T-helper 17 cell (primary cell): ENCODE measurements around the gene NRG2. TPM values are rescaled to one million over a fixed set of nuclear protein-coding genes. Genes with fewer than 3 reads are reported as not detected.

Source experiments
- ATAC-seq: fragments of 150-1000 bp; cut with Tn5 transposase; 2 replicates; pipeline ENCODE4 v1.10.0; 2021; ENCODE audit warnings: mild to moderate bottlenecking, moderate library complexity
- DNase-seq, 3 donors: peaks; one replicate each; pipeline versions ENCODE4 v3.0.0 to v3.0.0-alpha.2; 2020 to 2021
- H3K9me3 ChIP-seq: one replicate; pipeline ENCODE4 v1.7.0; 2013; ENCODE audit warnings: low read length, mild to moderate bottlenecking; ENCODE audit not compliant: control insufficient read depth, poor library complexity, severe bottlenecking
- H3K27ac Mint-ChIP-seq: one replicate; pipeline ENCODE4 v1.8.0; 2022; ENCODE audit warnings: mild to moderate bottlenecking, moderate library complexity, mixed read lengths
- H3K27me3 Mint-ChIP-seq: one replicate; pipeline ENCODE4 v1.8.0; 2022; ENCODE audit warnings: mixed read lengths
- H3K36me3 Mint-ChIP-seq: one replicate; pipeline ENCODE4 v1.8.0; 2022; ENCODE audit warnings: low read depth, mixed read lengths
- H3K4me1 Mint-ChIP-seq: one replicate; pipeline ENCODE4 v1.8.0; 2022; ENCODE audit warnings: mild to moderate bottlenecking, mixed read lengths
- H3K4me3 Mint-ChIP-seq: one replicate; pipeline ENCODE4 v1.8.0; 2022; ENCODE audit warnings: mild to moderate bottlenecking, moderate library complexity, mixed read lengths
- total RNA-seq, 4 donors: library from RNA in 2 of 4; stranded (reverse) in 2 of 4; gene quantifications; one replicate each; pipeline ENCODE4 v1.2.3 and lab custom pipeline; 2022 to 2026

The NRG2 gene
- total RNA-seq, 2 donors from 2014 or later: 0.08 TPM; not detected in 1

DNA sequence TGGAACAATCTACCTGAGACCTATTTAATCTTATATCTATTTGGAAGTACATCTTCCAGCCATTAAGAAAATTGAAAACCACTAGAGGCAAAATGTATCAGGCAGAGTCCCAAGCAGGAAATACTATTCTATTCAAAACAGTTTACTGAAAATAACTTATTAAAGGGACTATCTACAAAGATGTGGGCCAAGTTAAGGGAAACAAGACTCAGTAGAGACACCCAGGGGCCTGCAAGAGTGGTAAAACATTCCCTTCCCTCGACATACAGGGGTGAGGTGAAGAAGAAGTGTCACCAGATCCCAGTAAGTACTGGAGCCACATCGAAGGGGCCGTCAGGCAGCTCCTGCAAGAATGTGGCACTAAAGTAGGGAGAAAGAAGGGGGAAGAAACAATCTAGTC is 12.1 kb upstream of the NRG2 start:
- H3K9me3 ChIP-seq: no peaks in the 10 kb centered on the region
- H3K4me1 Mint-ChIP-seq: no peaks in the 10 kb centered on the region
- peaks cover 16% of the 10 kb centered on the region for H3K27me3 Mint-ChIP-seq
- H3K36me3 Mint-ChIP-seq: no peaks in the 10 kb centered on the region
- ATAC-seq: no peak
- no peak overlapping the region for H3K27ac Mint-ChIP-seq
- DNase-seq: no peak
- no peak overlapping the region for H3K4me3 Mint-ChIP-seq

DNA sequence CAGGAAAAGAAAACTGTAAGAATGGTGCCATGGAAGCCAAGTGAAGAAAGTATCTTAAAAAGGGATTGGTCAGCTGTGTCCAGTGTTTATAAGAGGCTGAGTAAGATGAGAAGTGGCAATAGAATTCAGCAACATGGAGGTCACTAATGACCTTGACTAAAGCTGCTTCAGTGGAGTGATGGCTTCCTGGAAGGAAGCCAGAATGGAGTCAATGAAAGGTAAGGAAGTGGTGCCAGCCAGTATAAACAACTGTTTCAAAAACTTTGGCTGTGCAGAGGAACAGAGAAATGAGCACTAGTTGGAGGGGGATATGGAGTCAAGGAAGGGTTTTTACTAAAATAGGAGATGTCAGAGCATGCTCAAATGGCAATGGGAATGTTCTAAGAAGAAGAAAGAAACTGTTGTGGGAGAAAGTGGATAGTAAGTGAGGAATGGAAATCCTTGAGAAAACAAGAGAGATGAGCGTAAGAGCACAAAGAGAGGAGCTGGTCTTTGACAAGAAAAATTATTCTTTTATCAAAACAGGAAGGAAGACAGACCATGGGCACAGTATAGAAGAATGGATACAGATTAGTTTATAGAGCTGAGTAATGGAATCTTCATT is 11.1 kb upstream of the NRG2 start:
- H3K36me3 Mint-ChIP-seq: no peaks in the 10 kb centered on the region
- H3K4me3 Mint-ChIP-seq: no peak overlapping the region
- peaks cover 26% of the 10 kb centered on the region for H3K27me3 Mint-ChIP-seq
- DNase-seq (no peak), ATAC-seq (no peak)
- no peaks in the 10 kb centered on the region for H3K4me1 Mint-ChIP-seq
- no peak overlapping the region for H3K27ac Mint-ChIP-seq
- no peaks in the 10 kb centered on the region for H3K9me3 ChIP-seq

DNA sequence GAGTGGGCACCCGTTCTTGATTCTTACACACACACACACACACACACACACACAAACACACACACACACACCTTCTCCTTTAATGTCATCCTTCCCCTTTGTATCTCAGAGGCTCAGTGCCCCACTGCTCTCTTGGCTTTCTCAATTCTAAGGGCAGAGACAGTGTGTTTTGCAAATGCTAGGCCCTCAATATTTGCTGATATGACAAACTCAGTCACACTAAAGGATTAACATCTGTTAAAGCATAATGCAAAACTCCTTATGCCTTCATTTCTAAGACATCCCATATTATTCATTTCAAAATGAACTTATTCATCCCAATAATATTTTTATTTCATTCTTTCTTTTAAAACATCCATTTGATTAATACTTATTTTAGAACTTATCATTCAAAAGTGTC is 8.9 kb upstream of the NRG2 start:
- H3K36me3 Mint-ChIP-seq: peaks cover 4% of the 10 kb centered on the region
- no peaks in the 10 kb centered on the region for H3K4me1 Mint-ChIP-seq
- H3K9me3 ChIP-seq: no peaks in the 10 kb centered on the region
- no peak overlapping the region for H3K27ac Mint-ChIP-seq
- H3K27me3 Mint-ChIP-seq: peaks cover 34% of the 10 kb centered on the region
- no peak overlapping the region for H3K4me3 Mint-ChIP-seq
- DNase-seq (no peak), ATAC-seq (no peak)

DNA sequence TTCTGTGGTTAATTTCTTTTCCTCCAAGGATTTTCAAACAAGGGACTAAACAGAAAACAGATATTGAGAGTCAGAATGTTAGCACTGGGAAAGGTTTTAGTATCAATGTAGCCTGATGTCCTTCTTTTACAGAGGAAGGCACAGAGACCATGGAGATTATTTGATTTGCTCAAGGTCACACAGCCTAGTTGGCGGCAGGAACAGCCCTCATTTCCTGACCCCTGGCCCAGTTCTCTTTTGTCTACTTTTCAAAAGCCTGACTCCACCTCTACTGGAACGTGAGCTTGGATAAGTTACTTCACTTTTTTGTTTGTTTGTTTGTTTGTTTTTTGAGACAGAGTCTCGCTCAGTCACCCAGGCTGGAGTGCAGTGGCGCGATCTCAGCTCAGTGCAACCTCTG is 6.6 kb upstream of the NRG2 start:
- peaks cover 9% of the 10 kb centered on the region for H3K36me3 Mint-ChIP-seq

DNA sequence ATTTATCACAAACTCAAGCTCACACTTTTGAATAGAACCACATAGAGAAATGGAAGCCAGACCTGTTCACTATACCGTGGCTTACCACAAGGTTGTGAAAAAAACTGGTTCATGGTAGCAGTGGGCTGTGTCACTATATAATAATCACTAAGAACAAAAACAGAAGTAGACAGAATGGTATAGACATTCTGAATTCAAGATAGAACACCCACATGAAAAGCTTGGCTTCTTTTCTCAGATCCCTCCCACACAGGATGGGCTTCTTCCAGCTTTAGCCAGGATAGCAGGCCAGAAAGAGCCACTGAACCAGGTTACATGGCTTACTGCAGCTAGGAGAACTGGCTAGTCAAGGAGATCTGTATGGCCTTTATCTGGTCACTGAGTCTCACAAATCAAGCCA is 6.1 kb upstream of the NRG2 start:
- H3K9me3 ChIP-seq: no peaks in the 10 kb centered on the region
- H3K27me3 Mint-ChIP-seq: peaks cover 38% of the 10 kb centered on the region
- H3K36me3 Mint-ChIP-seq: peaks cover 13% of the 10 kb centered on the region
- no peak overlapping the region for H3K4me3 Mint-ChIP-seq
- DNase-seq: no peak
- peaks cover 3% of the 10 kb centered on the region for H3K4me1 Mint-ChIP-seq
- no peak overlapping the region for H3K27ac Mint-ChIP-seq
- ATAC-seq: no peak

More for the DNA sequence above, 6.6 kb upstream of the NRG2 start:
- H3K27ac Mint-ChIP-seq: no peak overlapping the region
- ATAC-seq (no peak), DNase-seq (no peak)
- no peaks in the 10 kb centered on the region for H3K4me1 Mint-ChIP-seq
- no peaks in the 10 kb centered on the region for H3K9me3 ChIP-seq
- no peak overlapping the region for H3K4me3 Mint-ChIP-seq
- H3K27me3 Mint-ChIP-seq: peaks cover 33% of the 10 kb centered on the region

DNA sequence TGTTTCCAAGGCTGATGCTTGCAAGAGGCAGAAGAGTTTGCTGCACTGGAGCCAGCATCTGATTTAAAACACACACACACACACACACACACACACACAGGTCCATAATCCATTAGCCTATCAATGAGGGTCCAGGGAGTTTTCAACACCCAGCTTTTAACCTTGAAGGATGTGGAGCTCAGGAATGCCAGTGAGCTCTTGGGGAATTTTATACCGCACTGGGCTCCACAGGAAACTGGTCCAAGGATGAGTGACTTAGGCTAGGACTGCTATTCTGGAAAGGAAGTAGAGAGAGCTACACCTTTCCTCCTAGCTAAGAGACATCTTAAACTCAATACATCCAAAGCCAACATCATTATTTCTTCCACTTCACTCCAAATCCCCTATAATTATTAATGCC is 942 bp upstream of the NRG2 start:
- peak overlapping the region; percentile 89 for H3K4me3 Mint-ChIP-seq
- ATAC-seq (no peak), DNase-seq (no peak)
- peaks cover 60% of the 10 kb centered on the region for H3K27me3 Mint-ChIP-seq
- H3K36me3 Mint-ChIP-seq: peaks cover 17% of the 10 kb centered on the region
- peaks cover 13% of the 10 kb centered on the region for H3K4me1 Mint-ChIP-seq
- H3K27ac Mint-ChIP-seq: no peak overlapping the region
- no peaks in the 10 kb centered on the region for H3K9me3 ChIP-seq

DNA sequence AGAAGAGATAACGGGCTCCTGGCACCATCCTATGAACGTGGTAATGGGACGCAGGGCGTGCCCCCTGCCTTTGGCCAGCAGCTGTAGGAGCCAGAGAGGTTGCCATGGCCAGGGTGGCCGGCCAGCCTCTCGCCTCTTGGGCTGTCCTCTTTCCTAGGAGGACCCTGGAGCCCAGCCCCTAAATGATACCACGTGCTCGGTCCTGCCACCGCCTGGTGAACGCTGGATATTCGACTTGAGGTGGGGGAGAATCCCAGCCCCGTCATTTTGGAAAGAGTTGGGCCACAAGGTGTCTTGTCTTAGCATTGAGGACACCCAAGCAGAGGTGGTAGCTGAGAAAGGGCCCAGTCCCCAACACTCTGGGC is 391 bp upstream of the NRG2 start:
- ATAC-seq: peak; percentile 5
- no peaks in the 10 kb centered on the region for H3K9me3 ChIP-seq
- Mint-ChIP-seq H3K27me3 (peaks cover 59% of the 10 kb centered on the region), H3K36me3 (peaks cover 13% of the 10 kb centered on the region), H3K4me3 (peak overlapping the region; percentile 89), H3K27ac (no peak overlapping the region), H3K4me1 (peaks cover 14% of the 10 kb centered on the region)
- DNase-seq: peak in 1 of 3 donors; percentile 4

DNA sequence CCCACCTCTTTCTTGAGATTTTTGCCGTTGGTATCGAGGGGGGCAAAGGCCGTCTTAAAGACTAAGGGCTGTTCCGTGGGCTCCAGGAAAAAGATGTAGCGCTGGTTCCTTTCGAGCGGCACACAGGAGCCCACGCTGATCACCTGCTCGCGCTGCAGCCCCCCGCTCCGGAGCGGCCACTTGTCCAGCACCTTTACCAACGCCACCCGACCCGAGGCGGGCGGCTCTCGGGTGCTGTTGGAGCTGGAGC is 781 bp downstream of the NRG2 start:
- H3K9me3 ChIP-seq: no peaks in the 10 kb centered on the region
- ATAC-seq (no peak), DNase-seq (no peak)
- H3K27me3 Mint-ChIP-seq: peaks cover 65% of the 10 kb centered on the region
- H3K4me1 Mint-ChIP-seq: peaks cover 16% of the 10 kb centered on the region
- peaks cover 13% of the 10 kb centered on the region for H3K36me3 Mint-ChIP-seq
- H3K4me3 Mint-ChIP-seq: peak overlapping the region; percentile 89
- no peak overlapping the region for H3K27ac Mint-ChIP-seq

DNA sequence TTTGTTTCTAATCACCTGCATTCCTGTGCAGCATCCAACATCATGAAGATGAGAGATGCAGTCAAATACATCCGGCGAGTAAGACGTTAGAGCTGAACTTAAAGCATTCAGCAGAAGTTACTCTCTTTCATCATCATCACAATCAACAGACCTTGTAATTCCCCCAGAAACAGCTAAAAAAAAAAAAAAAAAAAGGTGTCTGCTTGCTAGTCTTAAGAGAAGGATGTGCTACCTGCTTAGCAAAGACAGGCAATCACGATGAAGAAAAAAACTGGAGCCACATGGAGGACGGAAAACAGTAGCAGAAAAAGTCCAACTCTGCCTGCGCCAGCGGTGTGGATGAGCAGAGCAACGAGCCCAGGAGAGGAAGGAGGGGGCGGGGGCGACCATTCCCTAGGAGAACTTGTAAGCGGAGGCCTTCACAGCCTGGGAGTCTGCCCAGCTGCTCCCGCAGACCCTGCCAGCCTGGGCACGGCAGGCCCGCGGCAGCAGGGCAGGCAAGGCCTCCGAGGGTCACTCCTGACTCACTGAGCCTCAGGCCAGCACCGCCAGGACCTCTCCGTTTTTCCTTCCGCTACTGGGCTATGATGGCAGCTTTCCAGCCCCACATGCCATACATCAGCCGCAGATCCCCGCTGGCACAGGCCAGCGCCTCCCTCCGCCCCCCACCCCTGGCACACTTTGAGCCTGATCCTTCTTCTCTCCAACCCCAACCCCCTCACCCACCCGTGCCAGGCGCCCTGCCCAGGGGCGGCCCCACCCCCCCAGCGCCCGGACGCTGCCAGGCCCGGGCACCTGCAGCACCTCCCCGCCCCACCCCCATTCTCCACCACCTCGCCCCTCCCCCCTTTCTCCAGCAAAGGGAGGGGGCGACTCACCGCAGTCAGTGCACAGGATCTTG is 1.4 kb downstream of the NRG2 start:
- peak overlapping the region; percentile 89 for H3K4me3 Mint-ChIP-seq
- peaks cover 13% of the 10 kb centered on the region for H3K36me3 Mint-ChIP-seq
- DNase-seq (no peak), ATAC-seq (no peak)
- no peak overlapping the region for H3K27ac Mint-ChIP-seq
- peaks cover 16% of the 10 kb centered on the region for H3K4me1 Mint-ChIP-seq
- H3K9me3 ChIP-seq: no peaks in the 10 kb centered on the region
- H3K27me3 Mint-ChIP-seq: peaks cover 71% of the 10 kb centered on the region

DNA sequence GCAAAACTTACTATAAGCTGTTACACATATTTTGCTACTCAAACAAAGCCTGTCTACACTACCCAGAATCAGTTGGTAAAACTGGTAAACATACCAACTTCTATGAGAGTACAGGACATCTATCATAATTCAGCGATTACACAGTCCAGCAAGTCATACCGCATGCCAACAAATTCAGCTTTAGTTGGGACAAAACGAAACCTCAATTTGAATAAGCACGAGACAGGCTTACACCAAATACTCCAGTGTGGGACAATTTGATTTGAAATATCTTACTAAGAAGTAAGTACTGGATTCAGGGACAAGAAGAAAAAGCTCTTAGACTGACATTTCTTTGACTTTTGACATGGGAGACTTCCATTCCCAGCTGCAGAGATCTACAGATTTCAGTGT is 2.0 kb downstream of the NRG2 start:
- Mint-ChIP-seq H3K36me3 (peaks cover 13% of the 10 kb centered on the region), H3K27ac (no peak overlapping the region), H3K27me3 (peaks cover 77% of the 10 kb centered on the region), H3K4me3 (peak overlapping the region; percentile 89), H3K4me1 (peaks cover 16% of the 10 kb centered on the region)
- ATAC-seq (no peak), DNase-seq (no peak)
- H3K9me3 ChIP-seq: no peaks in the 10 kb centered on the region

DNA sequence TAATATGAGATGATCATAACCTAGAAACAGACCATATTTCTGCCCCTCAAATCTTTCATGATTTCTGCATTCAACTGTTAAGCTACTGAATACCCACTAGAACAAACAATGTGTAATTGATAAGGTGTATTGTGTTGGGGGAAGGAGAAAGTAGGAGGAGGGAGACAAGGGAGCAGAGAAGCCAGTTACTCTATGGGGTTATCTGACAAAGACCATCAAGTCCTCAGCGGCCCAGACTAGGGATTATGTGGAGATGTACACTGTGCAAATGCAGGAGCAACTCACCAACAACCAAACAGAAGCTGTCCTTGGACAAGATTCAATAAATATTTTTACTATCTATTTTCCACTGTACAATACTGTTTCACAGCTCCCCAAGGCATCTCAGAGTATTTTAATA is 2.7 kb downstream of the NRG2 start:
- peaks cover 16% of the 10 kb centered on the region for H3K4me1 Mint-ChIP-seq
- no peak overlapping the region for H3K4me3 Mint-ChIP-seq
- no peaks in the 10 kb centered on the region for H3K9me3 ChIP-seq
- peaks cover 11% of the 10 kb centered on the region for H3K36me3 Mint-ChIP-seq
- DNase-seq: no peak
- peaks cover 78% of the 10 kb centered on the region for H3K27me3 Mint-ChIP-seq
- H3K27ac Mint-ChIP-seq: no peak overlapping the region
- ATAC-seq: no peak

DNA sequence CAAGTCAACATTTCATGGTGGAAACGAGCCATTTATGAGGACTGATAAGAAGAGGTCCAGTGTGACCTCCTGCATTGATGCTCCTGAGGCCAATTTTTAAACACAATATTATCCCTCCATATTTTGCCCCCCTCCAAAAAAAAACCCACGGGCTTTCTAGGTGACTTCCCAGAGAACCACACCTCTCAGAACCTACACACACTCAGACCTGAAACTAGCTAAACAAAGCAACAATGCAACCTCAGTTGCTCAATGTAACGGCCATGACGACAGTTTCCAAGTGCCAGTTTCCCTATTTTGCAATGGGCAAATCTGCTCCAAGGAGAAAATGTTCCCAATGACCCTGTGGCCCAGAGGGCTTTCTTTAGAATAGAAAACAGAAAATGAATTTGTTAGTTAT is 3.5 kb downstream of the NRG2 start:
- H3K27ac Mint-ChIP-seq: no peak overlapping the region
- H3K36me3 Mint-ChIP-seq: peaks cover 10% of the 10 kb centered on the region
- DNase-seq (no peak), ATAC-seq (no peak)
- H3K4me3 Mint-ChIP-seq: no peak overlapping the region
- peaks cover 16% of the 10 kb centered on the region for H3K4me1 Mint-ChIP-seq
- peaks cover 78% of the 10 kb centered on the region for H3K27me3 Mint-ChIP-seq
- H3K9me3 ChIP-seq: no peaks in the 10 kb centered on the region

DNA sequence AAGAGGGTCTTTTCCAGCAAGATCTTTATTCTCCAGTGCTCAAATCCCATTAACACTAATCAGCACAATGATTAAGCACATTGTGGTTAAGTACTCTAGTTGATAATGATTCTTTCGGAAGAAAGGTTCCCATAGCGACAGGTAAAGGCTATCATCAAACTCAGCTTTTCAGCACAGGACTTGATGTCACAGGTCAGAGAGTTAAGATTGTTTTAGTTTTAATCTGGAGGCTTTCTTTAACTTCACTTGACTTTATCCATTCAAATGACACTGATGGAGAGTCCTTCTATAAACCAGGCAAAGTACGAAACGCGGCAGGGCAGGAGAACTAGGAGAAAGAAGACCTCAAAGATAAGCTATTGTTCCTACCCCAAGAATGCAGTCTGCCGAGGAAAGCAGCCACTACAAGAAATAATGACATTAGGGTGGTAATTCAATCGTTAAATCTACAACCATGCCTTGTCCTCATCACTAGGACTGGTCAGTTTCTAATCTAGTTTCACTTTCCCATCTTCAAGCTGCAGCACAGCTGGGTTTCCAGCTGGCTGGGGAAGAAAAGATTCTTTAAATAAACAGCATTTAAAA is 4.6 kb downstream of the NRG2 start:
- peaks cover 11% of the 10 kb centered on the region for H3K4me1 Mint-ChIP-seq
- H3K9me3 ChIP-seq: no peaks in the 10 kb centered on the region
- no peak overlapping the region for H3K27ac Mint-ChIP-seq
- ATAC-seq (no peak), DNase-seq (no peak)
- peaks cover 6% of the 10 kb centered on the region for H3K36me3 Mint-ChIP-seq
- H3K27me3 Mint-ChIP-seq: peaks cover 70% of the 10 kb centered on the region
- peak overlapping the region; percentile 31 for H3K4me3 Mint-ChIP-seq

DNA sequence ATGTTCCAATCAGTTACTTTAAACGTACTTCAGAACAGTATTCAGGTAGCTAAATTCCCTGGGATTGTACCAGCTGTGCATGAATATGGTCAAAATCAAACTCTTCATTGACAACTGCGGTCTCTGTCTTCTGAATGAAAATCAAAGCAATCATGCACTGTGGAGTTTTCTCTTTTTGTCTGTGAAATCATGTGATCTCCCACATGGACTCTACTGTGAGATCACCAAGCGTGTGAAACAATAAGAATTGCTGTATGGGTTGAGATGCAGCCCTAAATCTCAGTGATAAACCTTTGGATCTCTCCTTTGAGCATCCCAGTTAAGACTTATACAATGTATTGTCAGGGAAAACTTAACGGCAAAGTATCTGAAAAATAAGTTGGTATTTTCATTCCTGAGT is 6.1 kb downstream of the NRG2 start:
- Mint-ChIP-seq H3K4me3 (no peak overlapping the region), H3K36me3 (peaks cover 6% of the 10 kb centered on the region), H3K4me1 (peaks cover 11% of the 10 kb centered on the region), H3K27me3 (peaks cover 80% of the 10 kb centered on the region), H3K27ac (no peak overlapping the region)
- no peaks in the 10 kb centered on the region for H3K9me3 ChIP-seq
- no peak for DNase-seq
- no peak for ATAC-seq
